Measurements from ENCODE around the gene NPW. TPM values are rescaled to one million over a fixed set of nuclear protein-coding genes. Genes with fewer than 3 reads are reported as not detected.

NPW gene
- total RNA-seq, 1 experiment from 2014 or later = 1.3 TPM

- DNase-seq (ENCODE audit: low read depth) = peak; percentile 92
Measured at GRCh38 chr16:2047330-2048115, 27.9 kb downstream of the NPW start, which contains the start of the genes NTHL1 and TSC2. TSS of gene NTHL1 (minus strand) at chr16:2047834. CDS start at chr16:2047823, 11 bp downstream. TSS of gene TSC2 (plus strand) at chr16:2047985. CDS start at chr16:2048616, 631 bp downstream.

GRCh38 chr16:2048116-2048543 lies 28.5 kb downstream of the NPW start:
- DNase-seq (ENCODE audit: low read depth) = no peak

DNA sequence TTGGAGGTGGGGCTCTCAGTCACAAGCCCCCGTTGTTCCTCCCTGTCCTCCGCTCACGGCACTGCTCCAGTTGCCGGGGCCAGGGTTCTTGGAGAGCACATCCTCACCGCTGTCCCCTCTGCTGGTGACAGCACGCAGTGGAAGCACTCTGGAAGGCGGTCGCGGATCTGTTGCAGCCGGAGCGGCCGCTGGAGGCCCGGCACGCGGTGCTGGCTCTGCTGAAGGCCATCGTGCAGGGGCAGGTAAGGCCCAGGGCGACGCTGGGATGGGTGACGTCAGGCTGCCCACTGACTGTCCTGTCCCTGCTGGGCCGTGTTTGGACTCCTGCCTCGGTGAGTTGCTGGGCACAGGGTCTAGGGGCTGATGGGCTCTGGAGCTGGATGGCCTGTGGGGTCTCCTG lies 33.6 kb downstream of the NPW start:
- DNase-seq (ENCODE audit: low read depth) = no peak

GRCh38 chr16:2053897-2054296 lies 34.3 kb downstream of the NPW start:
- DNase-seq (ENCODE audit: low read depth) = no peak

DNA sequence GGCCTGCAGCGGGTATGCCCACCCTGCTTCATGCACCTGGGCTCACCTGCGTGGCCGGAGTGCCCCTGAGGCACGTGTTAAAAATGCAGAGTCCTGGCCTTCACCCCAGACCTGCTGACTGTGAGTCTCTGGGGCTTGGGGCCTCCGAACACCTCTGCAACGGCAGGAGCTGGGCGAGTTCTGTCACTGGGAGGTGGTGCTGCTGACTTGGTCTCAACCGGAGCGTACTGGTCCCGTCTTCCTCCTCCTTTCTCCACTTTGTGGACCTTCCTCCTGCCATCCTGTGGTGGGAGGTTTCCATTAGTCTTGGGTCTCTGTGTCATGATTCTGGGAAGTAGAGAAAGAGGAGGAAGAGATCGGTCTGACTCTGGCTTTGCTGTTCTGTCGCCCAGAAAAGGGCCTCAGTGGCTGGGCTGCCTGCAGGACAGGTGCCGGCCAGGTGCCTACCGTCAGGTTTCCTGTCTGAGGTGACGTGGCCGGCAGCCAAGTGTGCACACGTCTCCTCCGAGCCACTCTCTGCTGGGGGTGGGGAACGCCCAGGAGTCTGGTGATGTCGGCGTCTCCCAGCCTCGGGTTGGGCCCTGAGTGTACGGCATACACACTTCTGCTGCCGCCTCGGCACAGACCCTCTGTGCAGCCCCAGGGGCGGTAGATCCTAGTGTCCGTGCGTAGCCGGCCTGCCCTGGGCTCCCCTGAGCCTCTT lies 35.1 kb downstream of the NPW start:
- no peak for DNase-seq (ENCODE audit: low read depth)

DNA sequence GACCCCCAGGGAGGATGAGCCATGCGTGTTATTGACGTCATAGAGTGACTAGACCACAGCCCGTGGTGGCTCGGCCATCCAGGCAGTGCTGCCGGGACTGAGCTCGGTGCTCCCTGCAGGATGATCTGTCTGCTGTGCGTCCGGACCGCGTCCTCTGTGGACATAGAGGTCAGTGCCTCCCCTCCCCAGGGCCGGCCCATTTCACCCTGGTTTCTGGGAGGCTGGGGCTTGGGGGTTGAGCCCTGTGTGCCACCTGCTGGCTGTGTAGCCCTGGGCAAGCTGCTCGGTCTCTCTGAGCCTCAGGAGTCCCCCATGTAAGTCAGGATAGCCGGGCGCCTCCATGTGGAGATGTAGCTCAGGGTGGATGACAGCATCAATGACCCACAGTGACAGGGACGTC lies 36.5 kb downstream of the NPW start:
- no peak for DNase-seq (ENCODE audit: low read depth)

GRCh38 chr16:2056681-2057407 lies 37.3 kb downstream of the NPW start:
- DNase-seq (ENCODE audit: low read depth) = no peak

DNA sequence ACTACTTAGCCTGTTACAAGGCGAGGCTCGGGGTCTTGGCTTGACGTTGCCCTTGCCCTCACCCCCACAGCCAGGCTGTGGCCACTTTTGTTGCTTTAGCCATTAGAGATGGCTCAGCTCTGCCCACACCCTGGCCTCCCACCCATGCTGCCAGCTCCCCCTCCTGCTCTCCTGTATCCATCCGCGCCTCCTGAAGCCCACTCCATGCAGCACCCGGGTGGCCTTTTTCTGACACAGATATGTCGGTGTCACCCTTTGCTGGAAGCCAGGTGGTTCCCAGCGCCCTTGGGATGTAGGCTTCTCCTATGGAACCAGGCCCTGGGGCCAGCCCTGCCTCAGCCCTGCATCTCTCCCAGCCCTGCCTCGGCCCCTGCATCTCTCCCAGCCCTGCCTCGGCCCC lies 37.9 kb downstream of the NPW start:
- no peak for DNase-seq (ENCODE audit: low read depth)

- no peak for DNase-seq (ENCODE audit: low read depth)
Measured at GRCh38 chr16:2058420-2058819, 38.8 kb downstream of the NPW start.

DNA sequence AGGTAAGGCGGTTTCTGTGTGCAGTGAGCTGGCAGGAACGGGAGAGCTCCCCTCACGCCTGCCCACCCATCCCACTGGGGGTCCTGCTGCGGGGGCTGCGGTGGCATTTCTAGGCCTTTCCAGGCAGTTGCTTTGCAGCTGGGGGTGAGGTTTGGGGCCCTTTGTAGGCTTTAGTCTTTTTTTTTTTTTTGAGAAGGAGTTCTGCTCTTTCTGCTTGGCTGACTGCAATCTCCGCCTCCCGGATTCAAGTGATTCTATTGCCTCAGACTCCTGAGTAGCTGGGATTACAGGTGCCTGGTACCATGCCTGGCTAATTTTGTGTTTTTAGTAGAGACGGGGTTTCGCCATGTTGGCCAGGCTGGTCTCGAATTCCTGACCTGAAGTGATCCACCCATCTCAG lies 39.3 kb downstream of the NPW start:
- no peak for DNase-seq (ENCODE audit: low read depth)

DNA sequence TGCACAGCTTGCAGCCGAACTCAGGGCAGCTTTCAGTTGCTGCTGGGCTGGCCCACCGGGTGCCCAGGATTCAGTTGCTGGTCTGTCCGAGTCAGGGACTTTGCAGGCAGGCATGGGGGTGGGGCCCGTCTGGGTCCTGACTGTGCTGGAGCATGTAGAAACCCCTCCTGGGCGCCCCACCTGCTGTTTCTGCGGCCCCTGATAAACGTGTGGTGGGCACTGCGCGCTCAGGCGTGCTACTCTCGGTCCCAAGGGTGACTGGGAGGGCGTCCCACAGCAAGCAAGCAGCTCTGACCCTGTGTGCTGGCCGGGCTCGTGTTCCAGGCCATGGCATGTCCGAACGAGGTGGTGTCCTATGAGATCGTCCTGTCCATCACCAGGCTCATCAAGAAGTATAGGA lies 40.8 kb downstream of the NPW start:
- no peak for DNase-seq (ENCODE audit: low read depth)

DNA sequence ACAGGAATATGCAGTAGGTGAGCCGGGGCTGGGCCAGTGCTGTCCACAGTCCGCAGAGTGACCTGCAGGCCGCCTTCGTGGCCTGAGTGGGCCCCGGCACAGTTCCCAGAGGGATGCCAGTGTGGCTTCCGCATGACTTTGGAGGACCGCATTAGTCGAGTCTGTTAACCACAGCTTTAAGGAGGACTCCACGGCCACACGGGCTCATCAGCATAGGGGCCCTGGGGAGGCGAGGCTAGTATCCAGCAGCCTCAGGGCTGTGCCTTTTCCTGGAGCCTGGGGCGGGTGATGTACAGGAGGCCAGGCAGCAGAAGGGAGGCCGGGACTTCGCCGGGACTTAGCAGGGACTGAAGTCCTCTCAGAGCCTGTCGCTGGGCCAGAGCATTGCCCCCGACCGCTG lies 41.4 kb downstream of the NPW start:
- no peak for DNase-seq (ENCODE audit: low read depth)

DNA sequence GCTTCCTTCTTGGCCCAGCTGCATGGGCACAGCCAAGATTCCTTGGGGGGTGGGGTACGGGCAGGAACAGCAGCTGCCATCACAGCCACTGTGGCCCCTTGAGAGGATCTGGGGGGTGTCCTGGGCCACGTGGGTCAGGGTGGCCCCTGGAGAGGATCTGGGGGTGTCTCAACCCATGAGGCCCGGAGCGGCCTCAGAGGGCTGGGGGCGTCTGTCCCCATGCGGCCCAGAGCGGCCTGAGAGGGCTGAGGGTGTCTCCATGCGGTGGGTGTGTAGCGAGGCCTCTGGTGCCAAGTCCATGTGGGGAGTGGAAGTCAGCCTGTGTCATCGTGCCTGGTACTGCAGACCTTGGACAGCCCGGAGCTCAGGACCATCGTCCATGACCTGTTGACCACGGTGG lies 41.9 kb downstream of the NPW start:
- DNase-seq (ENCODE audit: low read depth) = no peak

DNA sequence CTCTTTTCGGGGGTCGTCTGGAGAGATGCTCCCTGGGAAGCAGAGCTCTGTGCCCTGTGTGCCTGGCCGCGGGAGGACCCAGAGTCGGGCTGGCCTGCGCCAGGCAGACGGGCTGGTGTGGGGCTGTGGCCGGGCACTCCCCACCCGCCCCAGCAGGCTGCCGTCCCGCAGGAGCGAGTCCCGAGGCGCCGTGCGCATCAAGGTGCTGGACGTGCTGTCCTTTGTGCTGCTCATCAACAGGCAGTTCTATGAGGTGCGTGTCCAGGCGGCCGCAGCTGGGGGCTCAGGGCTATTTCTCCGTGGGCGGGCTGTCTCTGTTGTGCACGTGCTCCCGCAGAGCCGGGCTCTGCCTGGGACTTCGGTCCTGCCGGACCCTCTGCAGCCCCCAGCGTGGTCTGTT lies 43.2 kb downstream of the NPW start:
- no peak for DNase-seq (ENCODE audit: low read depth)

- DNase-seq (ENCODE audit: low read depth) = no peak
Measured at GRCh38 chr16:2063861-2064260, 44.3 kb downstream of the NPW start.

GRCh38 chr16:2064368-2064945 lies 44.9 kb downstream of the NPW start:
- DNase-seq (ENCODE audit: low read depth) = no peak

DNA sequence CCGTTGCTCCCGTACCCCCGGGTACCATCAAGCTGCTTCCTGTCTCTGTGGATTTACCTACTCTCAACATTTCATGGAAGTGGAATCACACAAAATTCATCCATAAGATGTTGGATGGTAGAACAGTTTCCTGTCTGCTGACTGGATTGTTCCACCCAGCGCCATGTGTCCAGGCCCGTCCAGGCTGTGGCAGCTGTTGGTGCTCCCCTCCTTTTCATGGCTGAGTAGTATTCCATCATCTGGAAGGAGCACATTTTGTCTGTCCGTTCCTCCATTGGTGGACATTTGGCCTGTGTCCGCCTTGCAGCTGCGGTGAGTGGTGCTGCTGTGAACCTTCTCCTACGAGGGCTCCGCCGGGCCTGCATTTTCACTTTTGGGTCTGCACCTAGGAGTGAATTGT lies 46.6 kb downstream of the NPW start:
- DNase-seq (ENCODE audit: low read depth) = no peak

Other genes starting within 250 kb of the NPW start
- gene NME3, start 248.2 kb upstream of the NPW start, total RNA-seq (2014; rRNA removed) = 50.9 and 53.5 TPM in 2 replicates
- 13.7 and 17.4 TPM in 2 replicates for gene EME2, start 247.0 kb upstream of the NPW start, total RNA-seq (2014; rRNA removed)
- gene MRPS34, start 246.7 kb upstream of the NPW start, total RNA-seq (2014; rRNA removed) = 132 and 155 TPM in 2 replicates
- 24.2 and 27.2 TPM in 2 replicates for gene SPSB3, start 237.2 kb upstream of the NPW start, total RNA-seq (2014; rRNA removed)
- 145 and 213 TPM in 2 replicates for gene NUBP2, start 236.8 kb upstream of the NPW start, total RNA-seq (2014; rRNA removed)
- not detected in 2 replicates for gene IGFALS, start 226.1 kb upstream of the NPW start, total RNA-seq (2014; rRNA removed)
- gene HAGH, start 193.0 kb upstream of the NPW start, total RNA-seq (2014; rRNA removed) = 35.4 and 45.2 TPM in 2 replicates
- 58.8 and 64.9 TPM in 2 replicates for gene FAHD1, start 192.6 kb upstream of the NPW start, total RNA-seq (2014; rRNA removed)
- gene MEIOB, start 147.6 kb upstream of the NPW start, total RNA-seq (2014; rRNA removed) = not detected in 2 replicates
- gene HS3ST6, start 101.4 kb upstream of the NPW start, total RNA-seq (2014; rRNA removed) = not detected in 2 replicates
- 14.2 and 14.4 TPM in 2 replicates for gene MSRB1, start 76.6 kb upstream of the NPW start, total RNA-seq (2014; rRNA removed)
- not detected in 2 replicates for gene RPL3L, start 65.1 kb upstream of the NPW start, total RNA-seq (2014; rRNA removed)
- 244 and 288 TPM in 2 replicates for gene NDUFB10, start 60.2 kb upstream of the NPW start, total RNA-seq (2014; rRNA removed)
- gene RPS2, start 55.0 kb upstream of the NPW start, total RNA-seq (2014; rRNA removed) = 2,551 and 2,646 TPM in 2 replicates
- not detected in 2 replicates for gene RNF151, start 52.9 kb upstream of the NPW start, total RNA-seq (2014; rRNA removed)
- 52.1 and 85.4 TPM in 2 replicates for gene TBL3, start 47.7 kb upstream of the NPW start, total RNA-seq (2014; rRNA removed)
- gene NOXO1, start 38.3 kb upstream of the NPW start, total RNA-seq (2014; rRNA removed) = 0.23 and 1.3 TPM in 2 replicates
- gene GFER, start 35.6 kb upstream of the NPW start, total RNA-seq (2014; rRNA removed) = 26.0 and 30.5 TPM in 2 replicates
- 1.1 and 1.6 TPM in 2 replicates for gene SYNGR3, start 29.8 kb upstream of the NPW start, total RNA-seq (2014; rRNA removed)
- 37.2 and 47.5 TPM in 2 replicates for gene ZNF598, start 10.0 kb upstream of the NPW start, total RNA-seq (2014; rRNA removed)
- gene NHERF2, start 7.1 kb downstream of the NPW start, total RNA-seq (2014; rRNA removed) = 5.5 and 7.3 TPM in 2 replicates
- 25.5 and 29.0 TPM in 2 replicates for gene NTHL1, start 28.0 kb downstream of the NPW start, total RNA-seq (2014; rRNA removed)
- gene TSC2, start 28.2 kb downstream of the NPW start, total RNA-seq (2014; rRNA removed) = 49.8 and 52.2 TPM in 2 replicates
- gene PKD1, start 116.1 kb downstream of the NPW start, total RNA-seq (2014; rRNA removed) = 83.5 and 99.2 TPM in 2 replicates
- gene RAB26, start 128.8 kb downstream of the NPW start, total RNA-seq (2014; rRNA removed) = 1.6 and 2.0 TPM in 2 replicates
- gene TRAF7, start 136.0 kb downstream of the NPW start, total RNA-seq (2014; rRNA removed) = 125 and 134 TPM in 2 replicates
- gene CASKIN1, start 176.8 kb downstream of the NPW start, total RNA-seq (2014; rRNA removed) = 0.06 and 0.29 TPM in 2 replicates
- gene MLST8, start 185.7 kb downstream of the NPW start, total RNA-seq (2014; rRNA removed) = 27.3 and 38.1 TPM in 2 replicates
- gene BRICD5, start 191.1 kb downstream of the NPW start, total RNA-seq (2014; rRNA removed) = 4.4 and 6.2 TPM in 2 replicates
- gene PGP, start 195.1 kb downstream of the NPW start, total RNA-seq (2014; rRNA removed) = 34.9 and 36.9 TPM in 2 replicates
- 33.5 and 34.0 TPM in 2 replicates for gene E4F1, start 203.8 kb downstream of the NPW start, total RNA-seq (2014; rRNA removed)
- 1.4 and 2.2 TPM in 2 replicates for gene DNASE1L2, start 216.7 kb downstream of the NPW start, total RNA-seq (2014; rRNA removed)
- gene ECI1, start 231.8 kb downstream of the NPW start, total RNA-seq (2014; rRNA removed) = 30.9 and 44.5 TPM in 2 replicates
- gene RNPS1, start 248.3 kb downstream of the NPW start, total RNA-seq (2014; rRNA removed) = 175 and 178 TPM in 2 replicates

Measured in LHCN-M2 (cell line).